Measurements from ENCODE around the gene ATP1A1.

ATP1A1 gene

DNA sequence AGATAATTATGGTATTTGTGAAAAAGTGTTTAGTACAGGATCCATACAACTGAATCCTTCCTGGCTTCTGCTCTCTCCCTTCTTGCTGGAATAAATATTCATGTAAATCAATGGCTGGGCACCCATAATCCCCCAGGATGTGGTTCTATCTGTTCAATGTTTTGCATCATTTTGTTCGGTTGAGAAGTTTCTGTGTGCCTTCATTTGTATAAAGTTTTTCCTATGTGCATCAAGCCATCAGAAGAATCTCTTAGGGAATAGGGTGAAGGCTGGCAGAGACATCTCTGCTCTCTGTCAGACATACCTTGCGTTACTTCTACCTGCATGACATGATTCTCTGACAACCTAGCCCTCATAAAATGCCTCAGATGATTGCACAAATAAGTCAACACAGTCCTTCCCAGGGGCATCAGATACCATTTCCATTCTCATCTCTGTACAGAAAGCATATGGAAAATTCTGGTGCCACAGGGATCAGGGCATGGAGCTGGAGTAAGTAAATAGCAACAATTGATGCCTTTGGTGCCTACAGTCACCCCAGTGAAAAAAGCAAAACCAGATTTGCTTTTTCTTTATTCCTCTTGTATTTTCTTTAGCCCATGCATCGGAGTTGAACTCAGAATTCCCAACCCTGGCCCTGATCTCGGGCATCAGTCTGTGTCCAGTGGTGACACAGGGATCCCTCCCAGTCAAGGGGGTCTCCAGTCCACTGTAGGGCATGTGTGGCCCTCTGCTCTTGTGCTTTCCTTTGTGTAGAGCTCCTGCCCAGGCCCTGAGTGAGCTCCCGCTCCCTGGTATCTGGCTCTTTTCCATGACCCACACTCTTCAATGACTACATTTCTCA, 39.7 kb upstream of the ATP1A1 start:
- Histone ChIP-seq H3K79me1 (replicated peaks; ENCODE audit: low read length, poor library complexity, severe bottlenecking) (no peaks in the 10 kb centered on the region), H3K27me3 (ENCODE audit: control insufficient read depth in 1 of 2, insufficient read depth in 1 of 2, low read length in 2 of 2) (peaks cover 3 to 4% of the 10 kb centered on the region in 2 experiments), H3K4me2 (ENCODE audit: low read length, poor library complexity, severe bottlenecking) (no peak overlapping the region), H3K14ac (ENCODE audit: low read length in 2 of 2) (peak overlapping the region in 1 of 2 experiments; percentile 80), H3K9ac (ENCODE audit: low read length) (no peak overlapping the region), H3K4ac (ENCODE audit: low read depth in 1 of 2, low read length in 2 of 2) (no peak overlapping the region), H3K4me1 (ENCODE audit: control insufficient read depth, insufficient read depth, low read depth, low read length) (peaks cover 7% of the 10 kb centered on the region), H2BK120ac (ENCODE audit: low read depth, low read length) (no peak overlapping the region), H2AK5ac (ENCODE audit: low read length, severe bottlenecking) (no peak overlapping the region), H3K36me3 (ENCODE audit: control insufficient read depth in 1 of 2, insufficient read depth in 2 of 2, low read depth in 1 of 2, low read length in 2 of 2) (no peaks in the 10 kb centered on the region), H3K9me3 (ENCODE audit: control insufficient read depth, low read length) (no peaks in the 10 kb centered on the region), H2BK5ac (ENCODE audit: low read depth, low read length, poor library complexity, severe bottlenecking) (no peak overlapping the region), H3K4me3 (ENCODE audit: insufficient read depth in 1 of 2, low read depth in 1 of 2, low read length in 2 of 2) (no peak overlapping the region), H4K8ac (ENCODE audit: low read length) (no peak overlapping the region), H2AFZ (ENCODE audit: low read depth, low read length) (no peak overlapping the region), H3K23ac (ENCODE audit: low read length in 2 of 2) (no peak overlapping the region), H3K18ac (ENCODE audit: low read depth in 1 of 2, low read length in 2 of 2) (no peak overlapping the region), H3K27ac (ENCODE audit: low read length, poor library complexity, severe bottlenecking) (no peak overlapping the region), H2BK15ac (ENCODE audit: low read depth, poor library complexity, severe bottlenecking) (no peak overlapping the region), H4K91ac (ENCODE audit: low read length) (no peak overlapping the region), H2BK12ac (ENCODE audit: low read length in 2 of 2) (no peak overlapping the region)
- DNase-seq: no peak
- WGBS: 93% methylated on average over 5 of the region's 5 CpGs

DNA sequence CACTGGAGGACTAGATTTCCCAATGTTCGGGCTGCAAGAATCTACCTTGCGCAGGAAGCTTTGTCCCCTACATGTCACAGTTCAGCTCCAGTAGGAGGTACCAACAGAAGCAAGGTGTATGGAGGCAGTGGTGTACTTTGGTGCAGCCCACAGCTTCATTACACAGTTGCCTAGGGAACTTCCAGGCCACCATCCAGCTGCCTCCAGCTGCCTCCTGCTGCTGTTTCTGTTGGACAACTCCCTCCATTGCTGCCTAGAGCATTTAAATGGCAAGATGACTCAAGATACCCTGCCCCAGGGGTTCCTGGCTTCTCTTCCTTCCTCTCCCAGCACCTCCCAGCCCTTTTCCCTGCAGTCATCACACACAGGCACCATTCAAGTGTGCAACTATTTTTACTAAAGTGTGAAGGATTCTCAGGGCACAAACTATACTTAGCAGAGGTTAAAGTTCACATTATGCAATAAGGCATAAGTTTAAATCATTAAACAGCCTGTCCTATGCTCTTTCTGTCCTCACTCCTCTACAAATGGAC, 39.0 kb upstream of the ATP1A1 start:
- no peak overlapping the region for H2BK5ac ChIP-seq (ENCODE audit: low read depth, low read length, poor library complexity, severe bottlenecking)
- no peak overlapping the region for H2BK120ac ChIP-seq (ENCODE audit: low read depth, low read length)
- peaks cover 7% of the 10 kb centered on the region for H3K4me1 ChIP-seq (ENCODE audit: control insufficient read depth, insufficient read depth, low read depth, low read length)
- no peak overlapping the region for H3K23ac ChIP-seq (ENCODE audit: low read length in 2 of 2)
- no peak overlapping the region for H4K8ac ChIP-seq (ENCODE audit: low read length)
- no peak overlapping the region for H3K4ac ChIP-seq (ENCODE audit: low read depth in 1 of 2, low read length in 2 of 2)
- H3K36me3 ChIP-seq (ENCODE audit: control insufficient read depth in 1 of 2, insufficient read depth in 2 of 2, low read depth in 1 of 2, low read length in 2 of 2): no peaks in the 10 kb centered on the region
- peaks cover 2 to 3% of the 10 kb centered on the region in 2 experiments for H3K27me3 ChIP-seq (ENCODE audit: control insufficient read depth in 1 of 2, insufficient read depth in 1 of 2, low read length in 2 of 2)
- no peak overlapping the region for H2BK15ac ChIP-seq (ENCODE audit: low read depth, poor library complexity, severe bottlenecking)
- H3K79me1 ChIP-seq (replicated peaks; ENCODE audit: low read length, poor library complexity, severe bottlenecking): no peaks in the 10 kb centered on the region
- H2AK5ac ChIP-seq (ENCODE audit: low read length, severe bottlenecking): no peak overlapping the region
- 100% methylated on average over 2 of the region's 2 CpGs for WGBS
- H2AFZ ChIP-seq (ENCODE audit: low read depth, low read length): no peak overlapping the region
- H3K9me3 ChIP-seq (ENCODE audit: control insufficient read depth, low read length): no peaks in the 10 kb centered on the region
- no peak overlapping the region for H2BK12ac ChIP-seq (ENCODE audit: low read length in 2 of 2)
- peak overlapping the region in 1 of 2 experiments; percentile 28 for H3K14ac ChIP-seq (ENCODE audit: low read length in 2 of 2)
- H3K9ac ChIP-seq (ENCODE audit: low read length): no peak overlapping the region
- no peak overlapping the region for H4K91ac ChIP-seq (ENCODE audit: low read length)
- no peak overlapping the region for H3K18ac ChIP-seq (ENCODE audit: low read depth in 1 of 2, low read length in 2 of 2)
- H3K27ac ChIP-seq (ENCODE audit: low read length, poor library complexity, severe bottlenecking): no peak overlapping the region
- no peak overlapping the region for H3K4me3 ChIP-seq (ENCODE audit: insufficient read depth in 1 of 2, low read depth in 1 of 2, low read length in 2 of 2)
- H3K4me2 ChIP-seq (ENCODE audit: low read length, poor library complexity, severe bottlenecking): no peak overlapping the region
- DNase-seq: peak; percentile 74

DNA sequence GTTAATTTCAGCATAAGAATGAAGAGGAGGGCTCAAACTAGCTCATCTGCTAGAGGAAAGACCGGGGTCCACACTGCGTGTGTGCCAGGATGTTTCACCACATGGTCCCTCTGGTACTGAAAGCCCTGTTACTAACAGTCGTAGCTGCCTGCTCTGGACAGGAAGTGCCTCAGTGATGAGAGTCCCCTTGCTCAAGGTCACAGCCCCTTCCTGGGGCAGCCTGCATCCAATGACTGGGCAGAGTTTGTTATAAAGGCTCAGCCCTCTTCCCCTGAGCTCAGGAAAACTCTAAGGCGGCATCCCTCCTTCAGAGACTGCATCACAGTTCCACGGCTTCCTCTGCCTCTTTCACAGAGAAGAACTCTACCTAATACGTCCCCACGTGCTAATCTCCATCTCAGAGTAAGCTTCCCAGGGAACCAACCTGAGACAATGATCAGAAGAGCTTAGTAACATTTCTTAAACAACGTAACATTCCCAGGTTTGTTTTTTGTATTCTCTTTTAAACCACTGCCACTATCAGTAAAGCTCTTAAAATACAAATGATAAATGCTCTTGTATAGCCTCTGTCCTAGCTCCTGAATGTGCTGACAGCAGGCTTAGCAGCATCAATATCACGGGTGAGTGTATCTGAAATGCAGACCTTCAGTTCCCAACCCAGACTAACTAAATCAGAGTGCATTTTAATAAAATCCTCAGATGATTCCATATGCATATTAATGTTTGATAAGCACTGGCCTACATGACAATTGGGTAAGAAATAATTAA, 38.0 kb upstream of the ATP1A1 start:
- H2BK12ac ChIP-seq (ENCODE audit: low read length in 2 of 2): no peak overlapping the region
- no peak overlapping the region for H3K23ac ChIP-seq (ENCODE audit: low read length in 2 of 2)
- H3K4ac ChIP-seq (ENCODE audit: low read depth in 1 of 2, low read length in 2 of 2): no peak overlapping the region
- WGBS: 70% methylated on average over 9 of the region's 9 CpGs
- H3K4me1 ChIP-seq (ENCODE audit: control insufficient read depth, insufficient read depth, low read depth, low read length): peaks cover 7% of the 10 kb centered on the region
- no peak overlapping the region for H2BK15ac ChIP-seq (ENCODE audit: low read depth, poor library complexity, severe bottlenecking)
- H4K8ac ChIP-seq (ENCODE audit: low read length): peak overlapping the region; percentile 59
- H3K9ac ChIP-seq (ENCODE audit: low read length): no peak overlapping the region
- peak; percentile 18 for DNase-seq
- H4K91ac ChIP-seq (ENCODE audit: low read length): no peak overlapping the region
- peak overlapping the region in 1 of 2 experiments; percentile 13 for H3K14ac ChIP-seq (ENCODE audit: low read length in 2 of 2)
- H2BK5ac ChIP-seq (ENCODE audit: low read depth, low read length, poor library complexity, severe bottlenecking): no peak overlapping the region
- H3K4me3 ChIP-seq (ENCODE audit: insufficient read depth in 1 of 2, low read depth in 1 of 2, low read length in 2 of 2): no peak overlapping the region
- H3K27ac ChIP-seq (ENCODE audit: low read length, poor library complexity, severe bottlenecking): no peak overlapping the region
- H3K4me2 ChIP-seq (ENCODE audit: low read length, poor library complexity, severe bottlenecking): no peak overlapping the region
- H3K36me3 ChIP-seq (ENCODE audit: control insufficient read depth in 1 of 2, insufficient read depth in 2 of 2, low read depth in 1 of 2, low read length in 2 of 2): no peaks in the 10 kb centered on the region
- H3K9me3 ChIP-seq (ENCODE audit: control insufficient read depth, low read length): no peaks in the 10 kb centered on the region
- H3K18ac ChIP-seq (ENCODE audit: low read depth in 1 of 2, low read length in 2 of 2): peak overlapping the region in 1 of 2 experiments; percentile 25
- H3K79me1 ChIP-seq (replicated peaks; ENCODE audit: low read length, poor library complexity, severe bottlenecking): no peaks in the 10 kb centered on the region
- H2AK5ac ChIP-seq (ENCODE audit: low read length, severe bottlenecking): no peak overlapping the region
- H2AFZ ChIP-seq (ENCODE audit: low read depth, low read length): no peak overlapping the region
- peaks cover 0 to 3% of the 10 kb centered on the region in 2 experiments for H3K27me3 ChIP-seq (ENCODE audit: control insufficient read depth in 1 of 2, insufficient read depth in 1 of 2, low read length in 2 of 2)
- H2BK120ac ChIP-seq (ENCODE audit: low read depth, low read length): no peak overlapping the region

All from mesenchymal stem cell (in vitro differentiated cells and primary cell).